MV-4-11 (cell line): ENCODE measurements around the gene TACR1.

ENCODE experiments used
- DNase-seq: peaks from one replicate; lab custom pipeline; 2025; lab: John Stamatoyannopoulos, UW

The TACR1 gene

DNA sequence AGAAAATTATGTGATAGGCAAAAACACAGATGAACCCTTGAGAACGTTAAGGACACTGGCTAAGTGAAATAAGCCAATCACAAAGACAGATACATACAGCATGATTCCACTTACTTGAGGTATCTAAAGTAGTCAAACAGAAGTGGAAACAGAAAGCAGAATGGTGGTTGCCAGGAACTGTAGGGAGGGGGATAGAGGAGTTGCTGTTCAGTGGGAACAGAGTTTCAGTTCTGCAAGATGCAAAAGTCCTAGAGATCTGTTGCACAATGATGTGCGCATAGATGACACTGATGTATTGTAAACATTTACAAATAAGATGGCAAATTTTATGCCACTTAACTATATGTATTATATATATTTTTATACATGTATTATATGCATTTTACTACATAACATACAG lies 181.2 kb downstream of the TACR1 start:
- DNase-seq, result peak; percentile 95

DNA sequence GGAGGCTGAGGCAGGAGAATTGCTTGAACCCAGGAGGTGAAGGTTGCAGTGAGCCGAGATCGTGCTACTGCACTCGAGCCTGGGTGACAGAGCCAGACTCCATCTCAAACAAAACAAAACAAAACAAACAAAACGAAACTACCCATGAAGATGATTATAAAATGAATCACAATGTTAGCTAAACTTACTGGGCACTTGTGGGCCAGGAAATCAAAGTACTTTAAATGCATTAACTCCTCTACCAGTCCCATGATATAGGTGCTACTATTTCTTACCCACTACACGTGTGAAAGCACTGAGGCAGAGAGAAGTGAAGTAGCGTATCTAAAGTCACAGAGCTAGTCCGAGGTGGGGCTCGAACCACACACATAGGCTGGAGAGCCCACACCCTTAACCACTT lies 187.2 kb downstream of the TACR1 start:
- DNase-seq, result no peak

DNA sequence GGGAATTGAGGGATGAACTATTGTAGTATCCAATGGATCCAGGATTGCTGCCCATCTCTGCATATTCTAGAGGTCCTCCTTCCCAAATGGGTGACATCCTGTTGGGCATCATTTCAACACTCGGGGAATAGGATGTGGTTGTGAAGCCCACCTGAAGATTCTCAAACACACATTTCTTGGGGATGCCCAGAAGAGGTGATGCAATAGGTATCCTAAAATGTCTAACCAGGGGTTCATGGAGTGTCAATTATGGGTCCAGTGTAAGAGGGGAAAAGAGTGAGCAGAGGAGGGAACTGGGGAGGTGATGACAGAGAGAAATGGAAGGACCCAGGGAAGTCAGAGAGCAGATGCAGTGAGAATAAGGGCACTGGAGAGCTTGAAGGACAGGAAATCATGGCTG lies 188.7 kb downstream of the TACR1 start:
- DNase-seq, result no peak

DNA sequence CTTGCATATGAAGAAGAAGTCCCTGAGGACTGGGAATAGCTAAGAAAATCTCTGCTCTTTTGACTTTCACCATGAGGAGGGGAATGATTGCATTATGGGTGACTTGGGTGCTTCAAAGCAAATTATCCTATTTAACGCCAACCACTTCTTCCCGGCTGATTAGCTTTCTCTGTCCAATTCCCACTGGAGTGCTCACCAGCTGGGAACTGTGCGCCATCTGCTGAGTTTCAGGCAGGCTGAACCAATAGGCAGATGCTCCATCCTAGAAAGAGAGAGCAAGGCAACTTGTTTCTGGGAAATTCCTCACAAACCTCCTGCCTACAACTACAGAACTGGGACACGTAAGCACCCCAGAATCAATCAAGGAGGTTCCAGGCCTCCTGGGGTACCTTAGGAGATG lies 191.5 kb downstream of the TACR1 start:
- no peak for DNase-seq

DNA sequence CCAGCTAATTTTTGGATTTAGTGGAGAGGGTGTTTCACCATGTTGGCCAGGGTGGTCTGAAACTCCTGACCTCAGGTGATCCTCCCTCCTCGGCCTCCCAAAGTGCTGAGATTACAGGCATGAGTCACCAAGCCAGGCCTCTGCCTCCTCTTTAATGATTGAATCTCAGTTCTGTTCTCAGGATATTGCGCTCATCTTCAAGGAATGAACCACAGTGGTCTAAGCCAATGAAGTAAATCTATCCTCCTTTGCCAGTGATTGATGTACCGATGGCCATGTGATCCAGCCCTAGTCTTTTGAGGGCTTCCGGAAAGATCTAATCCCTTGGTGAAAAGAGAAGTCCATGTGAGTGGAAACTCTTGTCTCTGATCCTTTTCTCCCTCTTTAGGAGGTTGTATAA lies 192.3 kb downstream of the TACR1 start:
- no peak for DNase-seq

DNA sequence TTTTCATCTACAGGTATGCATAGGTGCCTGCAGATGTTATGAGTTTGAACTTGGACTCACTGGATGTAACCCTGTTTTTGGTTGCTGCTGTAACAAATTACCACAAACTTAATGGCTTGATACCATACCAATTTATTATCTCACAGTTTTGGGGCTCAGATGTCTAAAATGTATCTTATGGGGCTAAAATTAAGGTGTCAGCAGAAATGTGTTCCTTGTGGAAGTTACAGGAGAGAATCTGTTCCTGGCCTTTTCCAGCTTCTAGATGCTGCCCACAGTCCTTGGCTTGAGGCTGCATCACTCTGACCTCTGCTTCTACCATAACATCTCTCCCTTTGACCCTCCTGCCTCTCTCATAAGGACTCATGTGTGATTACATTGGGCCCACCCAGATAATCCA lies 193.3 kb downstream of the TACR1 start:
- no peak for DNase-seq

DNA sequence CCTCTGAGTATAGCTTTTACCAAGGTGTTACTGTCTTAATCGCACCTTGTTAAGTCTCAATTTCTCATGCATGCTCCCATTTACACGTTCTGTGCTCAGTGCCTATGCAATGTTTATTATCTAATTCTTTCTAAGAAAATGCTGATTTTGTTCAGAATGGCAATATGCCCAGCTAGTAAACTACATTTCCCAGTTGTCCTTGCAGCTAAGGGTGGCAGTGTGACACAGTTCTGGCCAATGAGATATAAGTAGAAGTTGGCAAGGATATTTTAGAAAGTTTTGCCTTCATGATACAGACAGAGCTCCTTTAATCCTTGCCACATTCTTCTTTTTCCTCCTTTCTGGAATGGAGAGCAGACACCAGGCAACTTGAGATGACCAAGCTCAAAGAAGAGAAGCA lies 195.5 kb downstream of the TACR1 start:
- DNase-seq, result no peak

DNA sequence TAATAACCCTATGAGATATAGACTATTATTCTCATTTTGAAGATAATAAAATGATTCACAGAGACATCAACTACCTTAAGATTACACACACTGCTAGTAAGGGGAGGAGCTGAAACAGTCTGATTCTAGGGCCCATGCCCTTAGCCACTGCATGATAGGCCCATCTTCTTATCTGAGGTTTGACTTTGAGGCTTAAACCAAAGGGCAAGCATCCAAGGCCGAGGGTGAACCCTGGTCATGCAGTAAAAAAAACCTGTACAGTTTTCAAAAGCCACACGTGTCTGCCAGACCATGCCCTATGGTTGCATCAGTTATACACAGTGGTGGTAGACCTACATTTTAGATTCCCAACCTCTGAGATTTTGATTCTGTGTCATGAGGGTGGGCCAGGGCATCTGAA lies 196.0 kb downstream of the TACR1 start:
- no peak for DNase-seq

DNA sequence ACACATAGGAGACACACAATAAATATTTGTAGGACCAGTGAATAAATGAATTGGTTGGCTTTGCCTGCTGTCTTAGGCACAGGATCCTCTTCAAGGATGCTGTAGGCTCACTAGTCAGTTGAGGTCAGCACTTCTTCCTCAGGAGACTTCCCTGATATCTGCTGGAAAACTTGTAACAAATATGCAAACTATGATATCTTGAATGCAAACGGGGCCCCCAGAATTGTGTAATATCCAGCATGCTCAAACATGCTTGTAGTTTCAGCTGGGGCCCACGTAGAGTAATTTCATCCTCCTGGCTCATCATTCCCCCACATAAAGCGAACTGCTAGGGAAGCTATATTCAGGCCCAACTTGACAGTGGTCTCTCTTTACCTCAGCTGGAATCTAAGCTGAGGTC lies 197.3 kb downstream of the TACR1 start:
- DNase-seq, result no peak

DNA sequence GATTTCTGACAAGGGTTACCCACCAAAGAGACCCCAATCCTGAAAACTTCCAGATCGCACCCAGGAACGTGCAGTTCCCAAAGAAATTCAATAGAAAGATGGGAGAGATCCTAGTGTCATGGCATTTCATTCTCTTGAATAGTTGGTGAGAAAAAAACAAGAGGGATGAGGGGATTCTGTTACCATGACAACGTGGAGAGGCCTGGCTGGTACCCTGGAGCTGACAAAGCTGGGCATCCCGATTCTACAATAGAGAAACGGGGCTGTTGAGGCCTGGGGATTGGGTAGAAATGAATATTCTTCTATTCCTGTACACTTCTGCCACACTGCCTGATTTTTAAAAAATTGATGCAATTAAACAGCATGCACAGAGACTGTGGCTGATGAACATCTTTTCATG lies 199.9 kb downstream of the TACR1 start:
- DNase-seq, result no peak
